Urinary bladder (tissue), 4 donors: ENCODE results near the gene TUBB2A. TPM values are rescaled to one million over a fixed set of nuclear protein-coding genes. Genes with fewer than 3 reads are reported as not detected.

Experiments
- DNase-seq: peaks from one replicate; pipeline ENCODE4 v3.0.0-alpha.2; 2015; ENCODE audit errors: extremely low spot score
- H3K27ac ChIP-seq: one replicate; pipeline ENCODE4 v1.5.1; 2013; ENCODE audit warnings: low read depth, mild to moderate bottlenecking, moderate library complexity
- H3K36me3 ChIP-seq: one replicate; pipeline ENCODE4 v1.6.1; 2013; ENCODE audit warnings: mild to moderate bottlenecking, moderate library complexity; ENCODE audit not compliant: insufficient read depth
- H3K4me1 ChIP-seq: one replicate; pipeline ENCODE4 v1.6.1; 2013; ENCODE audit warnings: mild to moderate bottlenecking, moderate library complexity; ENCODE audit not compliant: insufficient read depth
- H3K4me3 ChIP-seq: one replicate; pipeline ENCODE4 v1.5.1; 2013; ENCODE audit warnings: low read depth, low read length
- WGBS: extraction: QIAGEN DNeasy Blood & Tissue Kit; methylation state at CpG from one replicate; pipeline ENCODE4 v1.1.7; 2013; 5-methylcytosine and 5-hydroxymethylcytosine counted together
- polyA plus RNA-seq: library from polyadenylated mRNA; stranded (reverse); fragments of 200-250 nt; gene quantifications from one replicate; pipeline ENCODE4 v1.2.3, GENCODE V29; 2013
- total RNA-seq: library from RNA; depleted of rRNA; stranded (reverse); fragments of >200 nt; gene quantifications from one replicate; pipeline ENCODE4 v1.2.3, GENCODE V29; 2014
- donor health status: healthy with polysubstance abuse.
- donor health status: healthy.

The TUBB2A gene
- total and polyA plus RNA-seq, 2 donors, result 52.8 to 96.2 TPM

GRCh38 chr6:3108746-3109414 is 48.5 kb downstream of the TUBB2A start:
- WGBS, result 89% methylated on average over 10 of the region's 10 CpGs
- DNase-seq, result no peak
- peaks cover 3% of the 10 kb centered on the region for H3K36me3 ChIP-seq
- no peak overlapping the region for H3K27ac ChIP-seq
- H3K4me1 ChIP-seq, result no peaks in the 10 kb centered on the region
- H3K4me3 ChIP-seq, result no peak overlapping the region

Other genes starting within 250 kb of the TUBB2A start
- gene SERPINB6, start 186.0 kb downstream of the TUBB2A start, total RNA-seq, result 58.8 TPM
- 130 TPM for gene SERPINB6, start 186.0 kb downstream of the TUBB2A start, polyA plus RNA-seq
- 8.7 TPM for gene NQO2, start 157.7 kb downstream of the TUBB2A start, total RNA-seq
- 25.5 TPM for gene NQO2, start 157.7 kb downstream of the TUBB2A start, polyA plus RNA-seq
- gene RIPK1, start 89.0 kb downstream of the TUBB2A start, total RNA-seq, result 24.5 TPM
- gene RIPK1, start 89.0 kb downstream of the TUBB2A start, polyA plus RNA-seq, result 22.4 TPM
- gene BPHL, start 38.8 kb downstream of the TUBB2A start, total RNA-seq, result 23.7 TPM
- gene BPHL, start 38.8 kb downstream of the TUBB2A start, polyA plus RNA-seq, result 13.3 TPM
- gene TUBB2B, start 70.1 kb upstream of the TUBB2A start, total RNA-seq, result 55.6 TPM
- gene TUBB2B, start 70.1 kb upstream of the TUBB2A start, polyA plus RNA-seq, result 22.4 TPM
- gene PSMG4, start 101.4 kb upstream of the TUBB2A start, total RNA-seq, result 19.8 TPM
- 29.5 TPM for gene PSMG4, start 101.4 kb upstream of the TUBB2A start, polyA plus RNA-seq